LoVo (cell line): ENCODE results near the gene EPHX1.
"Not testable (repeated sequence)": the region's sequence is repeated elsewhere in the genome, so short reads cannot be mapped to it uniquely, and the experiment has no call there.

Experiments used
- DNase-seq: peaks from one replicate; pipeline ENCODE4 v3.0.0-alpha.2; 2016; ENCODE audit warnings: low spot score

Gene EPHX1

DNA sequence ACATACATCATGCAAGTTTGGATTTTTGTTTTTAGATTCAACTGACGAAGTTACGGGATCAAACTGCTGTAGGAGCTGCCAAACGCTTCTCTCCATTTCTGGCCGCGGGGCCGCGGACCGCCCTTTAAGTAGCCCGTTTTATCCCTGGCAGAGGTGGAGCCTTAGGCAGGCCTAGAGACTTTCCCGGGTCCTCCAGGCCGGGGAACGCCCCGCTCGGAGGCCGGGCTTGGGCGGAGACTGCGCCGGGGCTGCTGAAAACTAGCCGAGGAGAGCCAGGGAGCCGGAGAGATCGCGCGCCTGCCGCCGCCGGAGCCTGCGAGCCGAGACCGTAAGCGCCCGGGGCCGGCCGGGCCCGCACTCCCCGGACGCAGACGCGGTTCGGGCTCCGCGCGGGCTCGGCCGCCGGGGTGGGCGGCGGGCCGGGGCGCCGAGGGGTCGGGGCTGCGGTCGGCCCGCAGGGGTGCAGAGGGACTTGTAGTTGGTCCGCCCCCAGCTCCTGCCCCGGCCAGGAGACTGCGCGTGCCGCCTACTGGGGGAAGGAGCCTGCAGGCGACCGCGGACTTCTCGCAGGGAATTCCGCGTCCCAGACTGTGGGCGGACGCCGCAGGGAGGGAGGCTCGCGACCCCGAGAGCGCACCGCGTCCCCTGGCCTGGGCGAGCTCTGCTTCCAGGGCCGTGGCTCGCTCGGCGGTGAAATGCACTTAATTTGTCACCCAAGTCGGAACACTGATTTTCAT is at the start of gene EPHX1:
Gene EPHX1, plus strand, starts transcription at position 283 of the 737 bp plus-strand sequence. CDS start 18,606 bp downstream, outside the sequence.
- peak; percentile 85 for DNase-seq

DNA sequence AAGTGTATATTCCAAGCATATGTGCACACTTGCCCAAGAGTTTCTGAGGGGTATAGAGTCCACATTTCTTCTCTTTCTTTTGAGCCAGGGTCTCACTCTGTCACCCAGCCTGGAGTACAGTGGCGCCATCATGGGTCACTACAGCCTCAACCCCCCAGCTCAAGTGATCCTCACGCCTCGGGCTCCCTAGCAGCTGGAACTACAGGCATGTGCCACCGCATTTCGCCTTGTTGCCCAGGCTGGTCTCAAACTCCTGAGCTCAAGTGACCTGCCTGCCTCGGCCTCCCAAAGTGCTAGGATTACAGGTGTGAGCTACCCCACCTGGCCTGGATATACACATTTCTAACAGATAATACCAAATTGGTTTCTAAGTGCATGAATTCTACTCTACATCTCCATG is 49.4 kb upstream of the EPHX1 start:
- DNase-seq = no peak

DNA sequence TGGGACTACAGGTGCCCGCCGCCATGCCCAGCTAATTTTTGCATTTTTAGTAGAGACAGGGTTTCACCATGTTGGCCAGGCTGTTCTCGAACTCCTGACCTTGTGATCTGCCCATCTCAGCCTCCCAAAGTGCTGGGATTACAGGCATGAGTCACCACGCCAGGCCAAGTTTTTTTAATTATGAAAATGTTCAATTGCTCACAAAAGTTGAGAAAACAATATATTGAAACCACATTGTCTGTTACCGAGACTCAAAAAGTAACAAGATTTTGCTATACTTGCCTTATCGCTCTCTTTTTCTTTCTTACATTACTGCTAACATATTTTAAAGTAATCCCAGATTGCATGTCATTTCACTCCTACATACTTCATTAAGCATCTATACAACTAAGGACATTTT is 48.5 kb upstream of the EPHX1 start:
- not testable (repeated sequence) for DNase-seq

DNA sequence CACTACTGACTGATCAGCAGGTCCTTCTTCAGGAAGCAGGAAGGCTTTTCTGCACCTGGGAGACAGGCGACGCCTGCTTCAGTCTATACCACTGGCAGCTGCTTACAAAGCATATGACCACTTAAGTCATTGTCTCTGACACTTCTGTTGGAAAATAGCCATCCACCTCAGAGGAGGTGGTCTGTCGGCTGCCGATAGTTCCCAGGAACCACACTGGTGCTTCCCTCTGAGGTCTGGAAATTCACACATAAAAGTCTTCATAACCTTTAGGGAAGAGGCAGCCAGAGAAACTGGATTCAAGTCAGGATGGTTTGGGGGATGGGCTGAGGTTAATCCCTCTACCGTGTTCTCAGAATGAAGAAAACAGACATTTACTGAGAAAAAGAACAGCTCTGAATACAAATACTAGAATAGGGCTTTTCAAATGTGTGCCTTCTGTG is 47.9 kb upstream of the EPHX1 start:
- no peak for DNase-seq

DNA sequence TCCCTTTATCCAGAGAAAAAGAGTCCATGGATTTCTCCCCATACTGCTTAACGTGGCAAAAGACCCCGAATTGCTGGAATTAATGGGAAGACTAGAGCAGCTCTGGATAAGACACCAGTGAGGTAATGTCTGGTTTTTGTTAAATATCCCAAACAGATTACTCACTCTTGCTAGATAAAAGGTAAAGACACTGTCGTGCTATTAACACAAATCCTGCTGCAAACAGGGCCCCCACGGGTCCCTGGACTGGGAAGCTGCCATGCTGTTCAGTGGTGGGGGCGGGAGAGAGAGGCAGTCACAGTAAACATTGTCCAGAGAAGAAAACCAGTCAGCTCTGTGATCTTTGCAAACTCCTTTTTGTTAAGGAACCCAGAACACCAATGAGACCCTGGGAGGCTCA is 47.5 kb upstream of the EPHX1 start:
- no peak for DNase-seq

DNA sequence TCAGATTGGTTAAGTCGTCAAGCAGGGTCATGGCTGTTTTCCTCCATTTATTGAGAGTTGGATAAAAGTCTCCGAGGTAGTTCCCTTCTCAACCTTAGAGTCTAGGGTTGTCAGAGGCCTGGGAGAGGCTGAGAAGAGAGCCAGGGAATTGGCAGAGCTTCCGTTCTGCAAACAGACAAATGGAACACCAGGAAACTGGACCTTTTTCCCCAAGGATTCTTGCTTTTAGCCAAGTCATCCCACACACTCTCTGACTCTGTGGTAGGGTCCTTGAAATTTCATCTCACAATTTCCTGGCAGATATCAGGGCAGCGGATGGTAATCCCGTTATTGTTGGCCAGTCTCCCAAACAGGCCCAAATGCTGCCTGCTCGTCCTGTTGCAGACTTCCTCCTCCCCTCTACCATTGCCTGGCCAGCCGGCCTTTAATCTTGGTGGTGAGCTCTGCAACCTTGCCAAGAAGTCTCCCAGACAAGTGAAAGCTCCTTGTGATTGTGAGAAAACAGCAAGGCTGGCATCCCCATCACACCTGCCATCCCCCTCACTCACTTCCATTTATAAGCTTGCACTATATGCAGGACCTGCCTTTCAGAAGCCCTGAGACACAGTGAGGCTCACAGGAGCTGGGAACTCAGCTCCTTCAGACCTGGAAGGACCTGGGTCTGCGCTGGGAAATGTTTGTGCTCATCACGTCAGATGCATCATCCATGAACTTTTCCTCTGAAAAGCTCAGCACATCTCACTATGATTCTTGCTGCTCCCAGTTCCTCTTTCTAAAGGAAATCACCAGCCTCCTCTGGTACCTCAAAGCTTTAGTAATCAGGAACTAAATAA is 46.0 kb upstream of the EPHX1 start:
- DNase-seq = no peak

DNA sequence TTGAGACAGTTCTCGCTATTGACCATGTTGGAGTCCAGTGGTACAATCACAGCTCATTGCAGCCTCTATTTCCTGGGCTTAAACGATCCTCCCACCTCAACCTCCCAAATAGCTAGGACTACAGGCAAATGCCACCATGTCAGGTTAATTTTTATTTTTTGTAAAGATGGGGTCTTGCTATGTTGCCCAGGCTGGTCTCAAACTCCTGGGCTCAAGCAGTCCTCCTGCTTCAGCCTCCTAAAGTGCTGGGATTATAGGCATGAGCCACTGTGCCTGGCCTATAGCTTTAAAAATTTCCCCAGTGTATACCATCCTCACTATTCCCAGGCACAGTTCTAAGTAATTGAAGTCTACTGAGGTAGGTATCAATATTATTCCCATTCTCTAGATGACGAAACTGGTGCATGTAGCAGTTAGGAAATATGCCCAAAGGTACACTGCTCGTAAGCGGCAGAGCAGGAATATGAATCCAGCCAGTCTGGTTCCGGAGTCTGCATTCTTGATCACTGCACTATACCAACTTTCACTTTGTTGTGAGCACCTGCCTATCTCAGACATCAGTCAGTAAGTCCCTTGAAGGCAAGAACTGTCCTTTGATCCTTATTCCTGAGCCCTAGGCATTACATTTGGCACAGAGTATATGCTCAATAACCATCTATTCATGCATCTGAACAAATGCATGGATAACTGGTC is 43.8 kb upstream of the EPHX1 start:
- DNase-seq = no peak

DNA sequence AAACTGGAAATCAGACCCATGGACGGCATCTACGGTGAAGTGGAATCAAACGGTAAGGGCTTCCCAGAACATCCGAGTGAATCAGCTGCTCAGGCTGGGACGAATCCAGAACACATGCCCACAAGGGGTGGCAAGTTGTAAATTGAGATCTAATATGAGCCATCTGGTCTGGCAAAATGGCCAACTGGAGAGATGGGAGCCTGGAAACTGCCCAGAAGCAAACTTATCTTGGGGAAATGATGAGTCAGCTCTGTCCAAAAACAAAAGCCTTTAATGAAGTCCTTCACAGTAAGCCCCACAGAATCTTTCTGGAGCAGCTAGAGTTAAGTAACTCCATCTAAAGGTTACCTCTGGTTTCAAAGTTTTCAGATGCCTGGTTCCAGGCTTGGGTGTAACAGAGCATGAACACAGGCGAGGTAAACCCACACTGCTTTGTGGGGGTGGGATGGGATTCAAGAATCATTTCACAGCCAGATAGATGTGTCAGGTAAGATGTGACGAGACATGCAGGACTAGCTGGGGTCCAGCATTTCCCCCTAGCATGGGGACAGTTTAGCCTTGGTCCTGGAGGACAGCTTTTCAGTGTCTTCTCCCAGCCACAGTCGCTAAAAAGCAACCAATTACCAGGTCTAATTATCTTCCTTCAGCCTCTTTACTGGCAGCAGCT is 42.8 kb upstream of the EPHX1 start:
- no peak for DNase-seq

DNA sequence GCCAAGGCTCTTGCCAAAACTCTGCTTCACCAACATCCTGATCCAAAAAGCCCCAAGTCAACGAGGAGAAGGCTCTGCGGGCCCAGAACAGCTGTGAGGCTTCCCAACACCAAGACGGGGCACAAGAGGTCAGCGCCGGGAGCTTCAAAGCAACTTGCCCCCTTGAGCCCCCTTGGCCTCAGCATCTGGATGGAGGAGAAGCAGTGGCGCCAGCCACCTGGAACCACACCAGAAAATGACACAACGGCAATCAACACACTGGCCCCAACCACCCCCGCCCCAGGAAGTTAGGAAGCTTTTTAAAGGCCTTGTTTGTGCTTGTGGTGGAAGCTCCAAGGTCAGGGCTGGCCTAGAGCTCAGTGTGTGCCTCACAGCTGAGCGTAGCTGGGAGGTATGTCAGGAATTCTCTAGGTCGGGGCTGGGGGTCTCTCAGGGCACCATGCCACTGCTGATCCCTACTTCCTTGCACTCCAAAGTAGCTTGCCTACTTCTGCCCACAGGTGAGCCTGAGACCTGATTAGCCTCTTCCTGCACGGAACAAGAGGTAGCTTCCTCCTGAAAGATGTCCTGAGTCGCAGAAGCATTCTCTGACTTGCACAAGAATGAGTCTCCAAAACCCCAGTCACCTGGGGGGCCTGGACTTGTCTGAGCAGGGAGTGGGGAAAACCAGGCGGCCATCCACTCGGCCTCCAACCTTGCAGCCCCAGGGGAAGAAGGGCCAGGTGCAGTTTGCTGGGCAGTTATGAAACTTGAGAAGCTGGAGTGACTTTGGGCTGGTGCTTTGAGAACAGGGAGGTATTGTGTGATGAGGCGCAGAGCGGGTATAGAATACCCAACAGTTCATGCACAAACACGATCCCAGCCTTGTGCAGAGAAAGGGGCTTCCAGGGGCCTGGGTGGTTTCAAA is 42.0 kb upstream of the EPHX1 start:
- no peak for DNase-seq

DNA sequence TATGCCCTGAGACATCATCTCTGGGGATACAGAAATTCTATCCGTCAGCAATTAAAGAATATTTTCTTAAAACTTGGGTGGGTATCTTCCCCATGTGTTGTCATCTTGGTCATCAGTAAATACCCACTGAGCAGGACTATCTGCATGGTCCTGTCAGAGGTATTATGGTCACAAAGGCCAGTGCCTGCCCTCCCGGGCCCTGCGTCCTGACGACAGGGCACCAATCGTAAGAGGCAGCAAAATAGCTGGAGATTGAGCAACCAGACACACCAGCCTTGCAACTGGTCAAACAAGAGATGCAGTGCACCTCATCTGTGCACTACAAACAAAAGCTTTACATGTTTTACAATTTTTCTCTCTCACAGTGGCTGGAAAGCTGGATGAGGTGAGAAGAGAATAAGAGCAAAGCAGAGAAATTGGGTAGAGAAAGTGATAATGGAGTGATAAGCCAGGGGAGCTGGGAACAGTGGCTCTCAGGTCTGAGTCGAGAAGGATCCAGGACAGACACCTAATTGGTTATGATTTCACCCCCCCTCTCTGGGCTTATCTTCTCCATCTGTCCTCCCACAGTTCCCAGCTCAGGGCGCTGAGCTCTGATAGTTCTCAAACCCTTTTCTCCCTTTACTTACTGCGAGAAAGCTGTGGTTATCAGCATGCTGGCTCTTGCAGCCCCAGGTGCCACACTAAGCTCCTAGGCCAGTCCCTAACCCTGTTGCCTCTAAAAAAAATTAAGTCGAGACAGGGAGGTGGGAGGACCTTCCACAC is 41.1 kb upstream of the EPHX1 start:
- DNase-seq = no peak

DNA sequence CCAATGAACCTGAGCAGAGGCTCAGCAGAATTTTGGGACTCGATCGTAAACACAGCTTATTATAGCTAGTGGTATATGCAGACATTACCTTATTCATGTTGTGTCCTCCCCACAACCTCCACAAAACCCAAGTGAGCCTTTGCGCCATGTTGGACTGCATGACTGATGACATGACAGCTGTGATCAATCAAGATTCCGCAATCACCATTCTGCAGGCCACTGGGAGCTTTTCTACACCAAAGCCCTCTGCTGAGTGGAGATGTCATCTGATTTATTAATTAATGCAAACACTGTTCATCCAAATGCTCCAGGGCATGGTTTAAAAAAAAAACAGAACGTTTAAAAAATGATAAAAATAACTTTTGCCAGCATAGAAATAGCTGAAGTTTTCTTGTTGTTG is 40.2 kb upstream of the EPHX1 start:
- DNase-seq = no peak

DNA sequence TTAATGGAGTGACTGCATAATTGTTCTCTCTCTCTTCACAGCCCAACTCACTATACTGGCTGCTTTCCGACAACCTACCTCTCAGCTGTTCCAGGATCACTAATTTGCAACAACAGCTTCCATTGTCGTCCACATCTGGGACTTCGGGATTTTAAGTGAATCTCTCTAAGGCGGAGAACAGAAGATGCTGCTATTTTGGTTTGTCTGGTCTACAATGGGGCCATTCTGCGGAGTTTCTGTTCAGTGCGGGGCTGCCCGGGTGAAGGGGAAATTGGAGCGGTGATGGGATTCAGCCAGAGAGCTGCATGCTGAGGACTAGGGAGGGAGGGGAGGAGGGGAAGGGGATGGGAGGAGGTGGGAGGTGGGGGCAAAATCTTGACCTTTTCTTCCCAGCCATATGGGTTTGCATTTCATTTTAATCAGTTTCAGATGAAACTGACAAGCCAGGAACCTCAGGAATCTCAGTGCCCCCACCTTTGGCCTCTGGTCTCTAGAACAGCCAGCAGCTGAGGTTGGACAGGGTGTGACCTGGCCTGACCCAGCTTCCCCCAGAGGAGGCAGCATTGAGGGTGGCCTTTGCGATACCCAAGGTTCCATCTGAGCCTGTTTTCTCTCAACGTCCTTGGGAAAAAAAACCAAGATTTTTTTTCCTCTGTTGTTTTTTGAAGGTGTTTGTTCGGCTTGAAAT is 39.2 kb upstream of the EPHX1 start:
- DNase-seq = no peak

DNA sequence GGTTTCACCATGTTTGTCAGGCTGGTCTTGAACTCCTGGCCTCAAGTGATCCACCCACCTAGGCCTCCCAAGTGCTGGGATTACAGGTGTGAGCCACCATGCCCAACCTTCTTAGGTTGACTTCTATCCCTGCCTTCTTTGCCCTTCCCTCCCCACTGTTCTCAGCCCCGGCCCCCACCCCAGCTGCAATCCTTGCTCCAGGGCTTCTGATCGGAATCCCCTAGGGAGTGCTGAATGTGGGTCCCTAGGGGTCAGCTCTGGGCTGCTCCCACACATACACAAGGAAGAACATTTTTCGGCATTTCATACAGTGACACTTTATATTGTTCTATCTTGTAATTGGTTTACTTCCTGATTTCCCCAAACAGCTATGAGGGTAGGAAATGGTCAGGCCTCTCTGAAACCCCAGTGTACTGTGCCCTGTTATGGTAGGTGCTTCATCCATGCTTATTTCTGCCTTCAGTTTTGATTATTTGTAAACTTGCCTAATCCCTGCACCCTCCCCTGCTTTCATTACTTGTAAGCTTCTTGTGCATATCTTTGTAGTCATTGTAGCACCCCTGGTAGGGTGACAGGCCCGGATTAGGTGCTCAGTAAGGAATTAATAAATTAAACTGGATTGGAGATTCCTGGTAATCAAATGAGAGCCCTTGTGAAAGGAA is 38.1 kb upstream of the EPHX1 start:
- no peak for DNase-seq

DNA sequence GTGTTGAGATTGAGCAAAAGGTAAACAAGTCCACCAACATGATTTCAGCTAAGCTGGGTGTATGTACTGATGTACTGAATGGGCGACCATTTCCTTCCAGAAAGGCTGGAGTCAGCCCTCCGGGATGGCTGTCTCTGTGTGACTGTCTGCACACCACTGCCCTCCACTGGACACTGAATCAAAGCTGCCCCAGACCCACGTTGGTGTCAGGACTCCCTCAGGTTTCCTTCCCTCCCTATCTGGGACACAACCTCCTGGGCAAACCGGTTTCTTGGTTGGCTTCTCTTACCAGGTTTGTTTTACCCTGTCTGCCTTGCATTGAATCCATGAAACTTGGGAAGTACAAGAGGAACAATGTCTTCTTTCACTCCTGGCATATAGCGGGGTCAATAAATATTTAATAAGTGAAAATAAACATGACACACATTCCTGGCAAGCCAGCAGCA is 37.6 kb upstream of the EPHX1 start:
- peak; percentile 84 for DNase-seq

DNA sequence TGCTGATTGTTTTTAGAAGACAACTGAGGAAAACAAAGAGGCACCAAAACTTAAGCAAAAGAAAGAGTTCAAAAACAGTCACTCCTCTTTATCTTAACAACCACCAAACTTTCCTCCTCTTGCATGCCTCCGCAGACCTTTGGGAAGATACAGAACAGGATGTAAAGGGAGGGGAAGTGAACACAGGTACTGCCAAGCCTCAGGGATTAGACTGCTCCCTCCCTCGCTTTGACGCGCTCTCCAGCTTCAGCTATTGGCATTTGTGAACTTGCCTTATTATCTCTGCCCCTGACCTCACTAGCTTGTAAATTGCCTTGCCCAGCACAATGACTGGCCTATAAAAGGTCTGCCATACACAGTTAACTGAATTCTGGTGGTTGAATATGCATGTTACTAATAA is 37.1 kb upstream of the EPHX1 start:
- DNase-seq = peak; percentile 33

DNA sequence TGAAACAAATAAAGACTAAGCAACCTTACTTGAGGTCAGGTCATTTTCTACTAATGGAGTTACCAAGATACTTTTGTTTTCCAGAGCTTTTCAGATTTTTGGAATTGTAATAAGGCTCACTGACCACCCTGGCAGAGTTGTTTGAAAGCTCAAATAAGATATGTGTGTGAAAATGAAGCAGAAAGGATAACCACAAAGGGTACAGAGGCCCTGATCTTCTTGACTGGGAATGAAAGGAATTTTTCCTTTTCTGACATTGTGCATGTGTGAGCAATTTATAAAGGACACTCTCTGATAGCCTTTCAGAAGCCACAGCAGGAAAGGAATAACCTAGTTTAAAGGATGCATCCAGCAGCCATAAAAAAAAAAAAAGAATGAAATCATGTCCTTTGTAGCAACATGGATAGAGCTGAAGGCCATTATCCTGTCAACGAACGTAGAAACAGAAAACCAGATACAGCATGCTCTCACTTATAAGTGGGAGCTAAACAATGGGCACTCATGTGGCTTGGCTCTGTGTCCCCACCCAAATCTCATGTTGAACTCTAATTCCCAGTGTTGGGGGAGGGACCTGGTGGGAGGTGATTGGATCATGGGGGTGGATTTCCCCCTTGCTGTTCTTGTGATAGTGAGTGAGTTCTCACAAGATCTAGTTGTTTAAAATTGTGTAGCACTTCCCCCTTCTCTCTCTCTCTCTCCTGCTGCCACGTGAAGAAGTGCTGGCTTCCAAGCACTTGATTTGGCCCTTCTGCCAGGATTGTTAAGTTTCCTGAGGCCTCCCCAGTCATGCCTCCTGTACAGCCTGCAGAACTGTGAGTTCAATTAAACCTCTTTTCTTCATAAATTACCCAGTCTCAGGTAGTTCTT is 35.4 kb upstream of the EPHX1 start:
- DNase-seq = no peak

DNA sequence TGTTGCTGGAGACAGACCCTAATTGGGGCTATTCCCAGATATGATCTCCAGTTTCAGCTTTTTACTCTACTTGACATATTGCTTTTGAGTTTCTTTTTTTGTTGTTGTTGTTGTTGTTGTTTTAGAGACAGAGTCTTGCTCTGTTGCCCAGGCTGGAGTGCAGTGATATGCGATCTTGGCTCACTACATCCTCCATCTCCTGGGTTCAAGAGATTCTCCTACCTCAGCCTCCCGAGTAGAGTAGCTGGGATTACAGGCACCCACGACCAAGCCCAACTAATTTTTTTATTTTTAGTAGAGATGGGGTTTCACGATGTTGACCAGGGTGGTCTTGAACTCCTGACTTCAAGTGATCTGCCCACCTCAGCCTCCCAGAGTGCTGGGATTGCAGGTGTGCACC is 33.6 kb upstream of the EPHX1 start:
- no peak for DNase-seq

DNA sequence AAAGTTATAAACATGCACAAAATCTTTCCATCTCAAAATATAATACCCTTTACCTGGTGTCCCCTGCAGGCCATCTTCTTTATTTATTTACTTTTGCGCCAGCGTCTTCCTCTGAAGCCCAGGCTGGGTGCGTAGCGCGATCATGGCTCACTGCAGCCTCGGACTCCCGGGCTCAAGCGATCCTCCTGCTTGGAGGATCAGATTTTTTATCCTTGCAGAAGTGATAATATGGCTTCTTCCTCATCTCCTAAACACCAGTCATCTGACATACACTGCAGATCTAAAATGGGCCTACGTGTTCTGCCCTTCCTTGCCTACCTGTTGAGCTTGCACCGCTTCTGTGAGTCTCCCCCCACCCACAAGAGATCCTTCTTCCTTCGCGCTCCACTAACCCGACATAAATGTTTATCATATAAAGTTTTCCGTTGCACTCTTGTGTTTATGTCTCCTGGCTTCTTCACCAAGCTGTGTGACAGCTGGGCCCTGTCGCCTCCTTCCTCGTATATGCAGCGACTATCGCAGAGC is 32.8 kb upstream of the EPHX1 start:
- DNase-seq = no peak
